T-cell (primary cell): ENCODE data around the gene PNLIPRP1. TPM values are rescaled to one million over a fixed set of nuclear protein-coding genes. Genes with fewer than 3 reads are reported as not detected.

Experiments used
- ATAC-seq, 4 experiments: fragments of 200-7000 bp in 3 of 4; fragments of 150-1000 bp in 1 of 4; cut with Tn5 transposase; replicated peaks in 1 of 4; 1 replicate in 3 of 4; 2 replicates in 1 of 4; pipeline ENCODE4 v1.10.0; 2021; ENCODE audit warnings: moderate library complexity in 3 of 4, mild to moderate bottlenecking in 2 of 4, moderate number of reproducible peaks in 1 of 4
- CTCF ChIA-PET, 2 donors: fragments of 300-600 bp; sonication (Branson Sonifier 250); formaldehyde crosslinking; loops; one replicate each; lab custom pipeline; 2022; ENCODE audit warnings: antibody characterized with exemption in 2 of 2; lab: Charles Lee
- POLR2A ChIA-PET, 2 donors: fragments of 300-600 bp; sonication (Branson Sonifier 250); formaldehyde crosslinking; loops; one replicate each; lab custom pipeline; 2022; ENCODE audit warnings: antibody characterized with exemption in 2 of 2; lab: Charles Lee
- DNase-seq, 35 experiments: peaks; one replicate each; pipeline versions ENCODE4 v3.0.0 to v3.0.0-alpha.2; 2013 to 2023
- H3K27ac ChIP-seq: one replicate; pipeline ENCODE4 v1.5.1; 2013; ENCODE audit warnings: low read length
- H3K27me3 ChIP-seq, 2 experiments: replicated peaks in 1 of 2; 1 replicate in 1 of 2; 2 replicates in 1 of 2; pipeline versions ENCODE4 v1.6.1 to v1.7.0; 2013; ENCODE audit warnings: low read length in 1 of 2, mixed read lengths in 1 of 2; ENCODE audit not compliant: control insufficient read depth in 2 of 2, insufficient read depth in 2 of 2; ENCODE audit errors: extremely low read depth in 1 of 2
- H3K36me3 ChIP-seq, 2 donors: 1 replicate in 1 of 2; 2 replicates in 1 of 2; pipeline versions ENCODE4 v1.6.1 to v1.7.0; 2013; ENCODE audit warnings: low read length in 1 of 2; ENCODE audit not compliant: control insufficient read depth in 2 of 2, insufficient read depth in 1 of 2; ENCODE audit errors: extremely low read depth in 1 of 2
- H3K4me1 ChIP-seq, 2 experiments: 1 replicate in 1 of 2; 2 replicates in 1 of 2; pipeline versions ENCODE4 v1.6.1 to v1.7.0; 2013; ENCODE audit warnings: low read length in 2 of 2, mixed read lengths in 1 of 2; ENCODE audit not compliant: insufficient read depth in 2 of 2, control insufficient read depth in 1 of 2; ENCODE audit errors: extremely low read depth in 1 of 2
- H3K4me3 ChIP-seq, 2 donors: 1 replicate in 1 of 2; 2 replicates in 1 of 2; pipeline versions ENCODE4 v1.5.1 to v1.7.0; 2013; ENCODE audit warnings: mild to moderate bottlenecking in 2 of 2, low read length in 1 of 2, moderate library complexity in 1 of 2; ENCODE audit not compliant: control insufficient read depth in 1 of 2; ENCODE audit errors: extremely low read depth in 1 of 2
- H3K9me3 ChIP-seq: 2 replicates; pipeline ENCODE4 v1.7.0; 2013
- H3K27ac Mint-ChIP-seq, 2 donors: one replicate each; pipeline ENCODE4 v1.8.0; 2020 to 2021; ENCODE audit warnings: mild to moderate bottlenecking in 2 of 2, mixed read lengths in 2 of 2
- H3K27me3 Mint-ChIP-seq, 2 donors: one replicate each; pipeline ENCODE4 v1.8.0; 2021 to 2022; ENCODE audit warnings: mixed read lengths in 2 of 2
- H3K36me3 Mint-ChIP-seq: one replicate; pipeline ENCODE4 v1.8.0; 2021; ENCODE audit warnings: mixed read lengths
- H3K4me1 Mint-ChIP-seq, 3 donors: one replicate each; pipeline ENCODE4 v1.8.0; 2020 to 2022; ENCODE audit warnings: mixed read lengths in 3 of 3, mild to moderate bottlenecking in 1 of 3
- H3K4me3 Mint-ChIP-seq, 3 donors: one replicate each; pipeline ENCODE4 v1.8.0; 2020 to 2022; ENCODE audit warnings: mild to moderate bottlenecking in 3 of 3, mixed read lengths in 3 of 3, moderate library complexity in 3 of 3
- H3K9me3 Mint-ChIP-seq, 3 donors: one replicate each; pipeline ENCODE4 v1.8.0; 2020 to 2022; ENCODE audit warnings: mixed read lengths in 3 of 3
- WGBS: methylation state at CpG from one replicate; pipeline ENCODE4 v1.1.5; 2013; ENCODE audit warnings: missing lambda C conversion rate; ENCODE audit not compliant: insufficient coverage; 5-methylcytosine and 5-hydroxymethylcytosine counted together
- total RNA-seq, 35 experiments: library from RNA in 6 of 35; stranded (reverse) in 6 of 35; fragments of 120-200 nt in 1 of 35; gene quantifications; one replicate each; pipeline versions ENCODE4 v1.2.1 to v1.2.4 and lab custom pipeline; 2013 to 2026

PNLIPRP1 gene
- total RNA-seq, 5 donors from 2014 or later (not counting 1 experiment from before 2014, with no cell fraction given) = 1.4 to 2.1 (median 2.0) TPM; not detected in 2

- H3K9me3 ChIP-seq = no peaks in the 10 kb centered on the region
- no peaks in the 10 kb centered on the region for H3K4me1 ChIP-seq
- ATAC-seq = no peak
- no peak overlapping the region for H3K27ac ChIP-seq
- Mint-ChIP-seq H3K27me3 (peaks cover 3 to 23% of the 10 kb centered on the region in 2 donors), H3K36me3 (no peaks in the 10 kb centered on the region), H3K9me3 (no peaks in the 10 kb centered on the region), H3K4me3 (no peak overlapping the region), H3K4me1 (no peaks in the 10 kb centered on the region), H3K27ac (no peak overlapping the region)
- DNase-seq = no peak
- H3K4me3 ChIP-seq = no peak overlapping the region
- ChIA-PET CTCF (no interaction called here), POLR2A (no interaction called here)
- H3K36me3 ChIP-seq = no peaks in the 10 kb centered on the region
- peaks cover 3 to 18% of the 10 kb centered on the region in 2 experiments for H3K27me3 ChIP-seq
- 85% methylated on average over 15 of the region's 17 CpGs for WGBS
Measured at GRCh38 chr10:116632596-116633215, 41.9 kb downstream of the PNLIPRP1 start.

- Mint-ChIP-seq H3K9me3 (no peaks in the 10 kb centered on the region), H3K4me3 (no peak overlapping the region), H3K36me3 (no peaks in the 10 kb centered on the region), H3K27ac (no peak overlapping the region), H3K4me1 (no peaks in the 10 kb centered on the region), H3K27me3 (peaks cover 3 to 21% of the 10 kb centered on the region in 2 donors)
- ChIA-PET POLR2A (no interaction called here), CTCF (no interaction called here)
- ATAC-seq = no peak
- WGBS = 100% methylated on average over 6 of the region's 8 CpGs
- H3K36me3 ChIP-seq = no peaks in the 10 kb centered on the region
- peaks cover 0 to 2% of the 10 kb centered on the region in 2 experiments for H3K4me1 ChIP-seq
- H3K27me3 ChIP-seq = peaks cover 6 to 14% of the 10 kb centered on the region in 2 experiments
- no peak overlapping the region for H3K27ac ChIP-seq
- no peaks in the 10 kb centered on the region for H3K9me3 ChIP-seq
- H3K4me3 ChIP-seq = no peak overlapping the region
- DNase-seq = no peak
Measured at GRCh38 chr10:116633216-116633600, 42.4 kb downstream of the PNLIPRP1 start.

- no peak overlapping the region for H3K27ac ChIP-seq
- H3K4me1 ChIP-seq = peaks cover 0 to 2% of the 10 kb centered on the region in 2 experiments
- 86% methylated on average over 10 of the region's 11 CpGs for WGBS
- Mint-ChIP-seq H3K36me3 (no peaks in the 10 kb centered on the region), H3K27ac (no peak overlapping the region), H3K9me3 (peaks cover 0 to under 1% (median 0%) of the 10 kb centered on the region in 3 donors), H3K4me3 (no peak overlapping the region), H3K27me3 (peaks cover 1 to 15% of the 10 kb centered on the region in 2 donors), H3K4me1 (no peaks in the 10 kb centered on the region)
- H3K4me3 ChIP-seq = no peak overlapping the region
- no peaks in the 10 kb centered on the region for H3K9me3 ChIP-seq
- DNase-seq (no peak), ATAC-seq (no peak)
- peaks cover 6 to 14% of the 10 kb centered on the region in 2 experiments for H3K27me3 ChIP-seq
- no peaks in the 10 kb centered on the region for H3K36me3 ChIP-seq
- ChIA-PET CTCF (no interaction called here), POLR2A (no interaction called here)
Measured at GRCh38 chr10:116634126-116634975, 43.6 kb downstream of the PNLIPRP1 start.

GRCh38 chr10:116636385-116636784 is 45.6 kb downstream of the PNLIPRP1 start:
- Mint-ChIP-seq H3K9me3 (peaks cover 0 to 3% (median 0%) of the 10 kb centered on the region in 3 donors), H3K4me1 (no peaks in the 10 kb centered on the region), H3K27ac (no peak overlapping the region), H3K4me3 (no peak overlapping the region), H3K36me3 (no peaks in the 10 kb centered on the region), H3K27me3 (peaks cover 0 to 14% of the 10 kb centered on the region in 2 donors)
- H3K36me3 ChIP-seq = no peaks in the 10 kb centered on the region
- no peak overlapping the region for H3K4me3 ChIP-seq
- POLR2A ChIA-PET = no interaction called here
- no peak overlapping the region for H3K27ac ChIP-seq
- H3K27me3 ChIP-seq = peaks cover 2 to 11% of the 10 kb centered on the region in 2 experiments
- peaks cover 0 to 2% of the 10 kb centered on the region in 2 experiments for H3K4me1 ChIP-seq
- ATAC-seq (no peak), DNase-seq (no peak)
- no peaks in the 10 kb centered on the region for H3K9me3 ChIP-seq
- CTCF ChIA-PET = no interaction called here

GRCh38 chr10:116636976-116637375 is 46.2 kb downstream of the PNLIPRP1 start:
- Histone ChIP-seq H3K4me3 (no peak overlapping the region), H3K36me3 (no peaks in the 10 kb centered on the region), H3K9me3 (no peaks in the 10 kb centered on the region), H3K4me1 (peaks cover 0 to 2% of the 10 kb centered on the region in 2 experiments), H3K27me3 (peaks cover 2 to 11% of the 10 kb centered on the region in 2 experiments), H3K27ac (no peak overlapping the region)
- DNase-seq = no peak
- ChIA-PET POLR2A (no interaction called here), CTCF (no interaction called here)
- Mint-ChIP-seq H3K9me3 (peaks cover 0 to 3% (median 0%) of the 10 kb centered on the region in 3 donors), H3K36me3 (no peaks in the 10 kb centered on the region), H3K27ac (no peak overlapping the region), H3K4me3 (no peak overlapping the region), H3K4me1 (no peaks in the 10 kb centered on the region), H3K27me3 (peaks cover 0 to 14% of the 10 kb centered on the region in 2 donors)
- WGBS = no CpG with 5 or more reads among the region's 2 CpGs
- no peak for ATAC-seq

- Mint-ChIP-seq H3K36me3 (no peaks in the 10 kb centered on the region), H3K4me3 (no peak overlapping the region), H3K4me1 (no peaks in the 10 kb centered on the region), H3K27ac (no peak overlapping the region), H3K9me3 (peaks cover 0 to 4% (median 3%) of the 10 kb centered on the region in 3 donors), H3K27me3 (peaks cover 6 to 22% of the 10 kb centered on the region in 2 donors)
- Histone ChIP-seq H3K9me3 (no peaks in the 10 kb centered on the region), H3K36me3 (no peaks in the 10 kb centered on the region), H3K27me3 (peaks cover 2 to 11% of the 10 kb centered on the region in 2 experiments), H3K27ac (no peak overlapping the region), H3K4me3 (no peak overlapping the region), H3K4me1 (peaks cover 0 to 2% of the 10 kb centered on the region in 2 experiments)
- 0% methylated on average over 1 of the region's 1 CpG for WGBS
- no peak for DNase-seq
- ATAC-seq = no peak
- ChIA-PET POLR2A (no interaction called here), CTCF (no interaction called here)
Measured at GRCh38 chr10:116637830-116638229, 47.1 kb downstream of the PNLIPRP1 start.
